HG02623 (cell line): ENCODE data around the gene ENOX1.

Source experiments
- ATAC-seq: cut with Tn5 transposase; IDR thresholded peaks from one replicate; pipeline ENCODE4 v1.9.1; 2021; ENCODE audit warnings: moderate library complexity; ENCODE audit not compliant: unreplicated experiment

The ENOX1 gene

GRCh38 chr13:43749503-43749902, 37.3 kb downstream of the ENOX1 start:
- ATAC-seq, result no peak

- ATAC-seq, result no peak
Observed at GRCh38 chr13:43744261-43745031, 42.3 kb downstream of the ENOX1 start.

GRCh38 chr13:43742911-43743310, 43.9 kb downstream of the ENOX1 start:
- no peak for ATAC-seq

- no peak for ATAC-seq
Observed at GRCh38 chr13:43737392-43737923, 49.3 kb downstream of the ENOX1 start.

- no peak for ATAC-seq
Observed at GRCh38 chr13:43732726-43733125, 54.0 kb downstream of the ENOX1 start.

- ATAC-seq, result no peak
Observed at GRCh38 chr13:43731296-43731695, 55.5 kb downstream of the ENOX1 start.

- no peak for ATAC-seq
Observed at GRCh38 chr13:43730642-43731041, 56.1 kb downstream of the ENOX1 start.

GRCh38 chr13:43728421-43728820, 58.4 kb downstream of the ENOX1 start:
- no peak for ATAC-seq

GRCh38 chr13:43727856-43728255, 58.9 kb downstream of the ENOX1 start:
- no peak for ATAC-seq

- no peak for ATAC-seq
Observed at GRCh38 chr13:43725460-43725859, 61.3 kb downstream of the ENOX1 start.

GRCh38 chr13:43720780-43721397, 65.9 kb downstream of the ENOX1 start:
- ATAC-seq, result no peak

- no peak for ATAC-seq
Observed at GRCh38 chr13:43698758-43699157, 88.0 kb downstream of the ENOX1 start.

- ATAC-seq, result no peak
Observed at GRCh38 chr13:43698009-43698408, 88.8 kb downstream of the ENOX1 start.

GRCh38 chr13:43697323-43697722, 89.4 kb downstream of the ENOX1 start:
- no peak for ATAC-seq

GRCh38 chr13:43694146-43694664, 92.6 kb downstream of the ENOX1 start:
- no peak for ATAC-seq

- ATAC-seq, result no peak
Observed at GRCh38 chr13:43693639-43694038, 93.1 kb downstream of the ENOX1 start.

GRCh38 chr13:43688227-43688907, 98.4 kb downstream of the ENOX1 start:
- no peak for ATAC-seq

- no peak for ATAC-seq
Observed at GRCh38 chr13:43687038-43687437, 99.7 kb downstream of the ENOX1 start.

GRCh38 chr13:43686557-43686956, 100.2 kb downstream of the ENOX1 start:
- ATAC-seq, result no peak

- ATAC-seq, result no peak
Observed at GRCh38 chr13:43684963-43685725, 101.6 kb downstream of the ENOX1 start.

- no peak for ATAC-seq
Observed at GRCh38 chr13:43682701-43683100, 104.1 kb downstream of the ENOX1 start.
